Stimulated activated CD4-positive, alpha-beta T cell treated with anti-CD3 and anti-CD28 coated beads, Interleukin-4, amount 100 ng/mL, for 4 hours (primary cell): ENCODE measurements around the gene ATG4C.
"Not testable (repeated sequence)": the region's sequence is repeated elsewhere in the genome, so short reads cannot be mapped to it uniquely, and the experiment has no call there.

Experiments
- DNase-seq, 2 experiments: peaks; one replicate each; pipeline ENCODE4 v3.0.0-alpha.2; 2020

ATG4C gene

DNA sequence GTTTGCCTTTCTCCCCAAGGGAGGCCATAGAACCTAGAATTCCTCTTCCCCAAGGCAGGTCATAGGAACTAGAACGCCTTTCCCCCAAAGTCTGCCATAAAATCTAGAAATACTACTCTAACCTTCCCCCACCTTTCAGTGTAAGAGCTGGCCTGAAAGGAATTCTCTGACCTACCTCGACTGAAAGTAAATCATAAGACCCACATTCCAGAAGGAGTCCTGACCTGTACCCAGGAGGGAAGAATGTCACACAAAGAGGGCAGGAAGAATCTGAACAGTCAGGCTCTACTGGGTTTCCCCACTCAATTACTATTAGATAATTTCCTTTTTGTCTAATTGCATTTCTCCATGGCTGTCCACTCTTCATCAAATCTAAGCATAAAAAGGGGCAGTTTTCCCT is 5.7 kb upstream of the ATG4C start:
- DNase-seq = no peak

DNA sequence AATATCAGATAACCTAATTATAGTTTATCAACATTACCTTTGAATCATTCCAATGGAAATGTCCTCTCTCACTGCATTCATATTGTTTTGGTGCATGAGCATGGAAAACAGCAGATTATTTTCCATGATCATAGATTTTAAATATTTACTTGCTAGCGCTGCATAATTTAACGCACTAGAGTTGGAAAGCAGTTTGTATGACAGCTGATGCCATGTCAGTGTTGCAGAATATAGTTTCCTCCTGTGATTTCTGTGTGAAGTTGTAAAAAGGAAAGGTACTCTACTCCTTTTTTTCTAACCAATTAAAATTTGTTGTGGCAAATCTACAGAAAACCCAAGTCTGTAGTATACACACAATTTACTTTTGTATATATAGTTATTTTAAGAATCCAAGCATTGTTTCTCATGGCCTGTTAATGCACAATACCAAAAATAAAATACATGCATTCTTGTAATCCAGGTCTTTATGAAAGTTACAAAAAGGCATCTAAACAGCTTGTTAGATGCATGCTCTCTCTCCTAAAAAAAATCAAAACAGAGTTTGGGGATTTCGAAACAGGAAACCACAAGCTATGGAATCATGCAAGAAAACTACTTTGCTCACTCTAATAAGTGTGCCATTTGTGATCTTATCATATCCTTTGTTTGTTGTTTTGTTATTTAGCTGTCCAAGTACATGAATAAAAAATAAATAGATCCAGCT is 1.9 kb upstream of the ATG4C start:
- DNase-seq = no peak

DNA sequence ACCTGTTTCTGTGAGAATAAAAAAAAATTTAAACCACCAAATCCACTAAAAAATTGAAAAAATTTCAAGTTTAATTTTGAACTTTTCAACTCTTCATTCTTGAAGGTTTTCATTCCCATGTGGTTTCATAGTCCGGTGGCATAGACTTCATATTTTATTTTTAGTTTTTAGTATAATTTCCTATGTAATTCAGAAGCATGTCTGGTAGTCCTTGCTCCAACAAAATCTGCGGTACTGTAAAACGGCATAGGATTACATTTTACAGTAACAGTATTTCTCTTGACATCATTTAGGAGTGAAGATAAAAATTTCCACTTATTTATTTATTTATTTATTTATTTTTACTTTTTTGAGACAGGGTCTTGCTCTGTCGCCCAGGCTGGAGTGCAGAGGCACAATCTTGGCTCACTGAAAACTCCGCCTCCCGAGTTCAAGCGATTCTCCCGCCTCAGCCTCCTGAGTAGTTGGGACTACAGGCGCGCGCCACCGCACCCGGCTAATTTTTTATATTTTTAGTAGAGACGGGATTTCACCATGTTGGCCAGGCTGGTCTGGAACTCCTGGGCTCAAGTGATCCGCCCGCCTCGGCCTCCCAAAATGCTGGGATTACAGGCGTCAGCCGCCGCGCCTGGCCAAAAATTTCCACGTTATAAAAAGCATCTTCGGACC is 1.3 kb upstream of the ATG4C start:
- DNase-seq = not testable (repeated sequence)

GRCh38 chr1:62784509-62785365 is 805 bp downstream of the ATG4C start:
- DNase-seq = no peak

GRCh38 chr1:62790716-62791115 is 6.8 kb downstream of the ATG4C start:
- no peak for DNase-seq

DNA sequence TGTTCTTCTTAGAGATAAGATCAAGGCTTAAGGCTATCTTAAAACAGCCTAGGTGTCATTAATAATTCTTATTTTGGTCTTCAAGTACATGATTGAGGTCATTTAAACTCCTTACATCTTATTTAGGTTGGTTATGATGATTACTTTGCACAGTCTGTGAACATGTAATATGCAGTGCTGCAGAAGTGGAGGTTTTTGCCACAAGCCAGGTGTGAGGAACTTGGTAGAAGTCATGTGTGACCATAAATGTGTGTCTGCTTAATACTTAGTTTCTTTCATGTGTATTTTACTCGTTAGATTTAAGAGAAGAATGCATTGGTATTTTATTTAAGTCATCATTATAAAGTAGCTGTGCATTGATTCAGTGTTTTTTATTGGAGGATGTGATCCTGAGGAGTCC is 10.1 kb downstream of the ATG4C start:
- DNase-seq = no peak

GRCh38 chr1:62796221-62796620 is 12.3 kb downstream of the ATG4C start:
- no peak for DNase-seq

DNA sequence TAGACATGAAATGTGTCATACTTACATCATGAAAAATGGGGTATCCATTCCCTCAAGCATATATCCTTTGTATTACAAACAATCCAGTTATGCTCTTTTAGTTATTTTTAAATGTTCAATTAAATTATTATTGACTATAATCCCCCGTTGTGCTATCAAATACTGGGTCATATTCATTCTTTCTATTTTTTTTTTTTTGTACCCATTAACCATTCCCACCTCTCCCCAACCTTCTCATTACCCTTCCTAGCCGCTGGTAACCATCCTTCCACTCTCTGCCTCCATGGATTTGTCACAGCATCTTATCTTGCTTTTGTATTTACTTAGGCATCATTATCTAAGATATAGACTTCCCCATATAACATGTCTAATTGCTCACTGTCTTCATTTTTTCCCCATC is 15.8 kb downstream of the ATG4C start:
- no peak for DNase-seq

DNA sequence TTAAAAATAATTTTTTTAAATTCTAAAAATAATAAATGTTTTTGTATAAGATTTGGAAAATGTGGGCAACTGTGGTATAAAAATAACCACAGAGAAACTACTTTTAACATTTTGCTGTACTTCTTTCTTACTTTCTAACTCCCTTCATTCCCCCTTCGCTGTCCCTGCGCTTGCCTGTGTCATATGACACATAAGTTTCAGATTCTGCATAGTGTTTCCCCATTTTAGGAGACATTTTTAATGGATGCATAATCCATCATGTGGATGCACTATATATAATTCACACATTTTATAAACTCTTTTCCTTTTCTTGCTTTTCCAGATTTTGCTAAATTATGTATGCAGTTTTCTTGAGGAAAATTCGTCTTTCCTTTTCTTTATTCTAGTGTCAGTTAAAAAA is 16.3 kb downstream of the ATG4C start:
- no peak for DNase-seq

DNA sequence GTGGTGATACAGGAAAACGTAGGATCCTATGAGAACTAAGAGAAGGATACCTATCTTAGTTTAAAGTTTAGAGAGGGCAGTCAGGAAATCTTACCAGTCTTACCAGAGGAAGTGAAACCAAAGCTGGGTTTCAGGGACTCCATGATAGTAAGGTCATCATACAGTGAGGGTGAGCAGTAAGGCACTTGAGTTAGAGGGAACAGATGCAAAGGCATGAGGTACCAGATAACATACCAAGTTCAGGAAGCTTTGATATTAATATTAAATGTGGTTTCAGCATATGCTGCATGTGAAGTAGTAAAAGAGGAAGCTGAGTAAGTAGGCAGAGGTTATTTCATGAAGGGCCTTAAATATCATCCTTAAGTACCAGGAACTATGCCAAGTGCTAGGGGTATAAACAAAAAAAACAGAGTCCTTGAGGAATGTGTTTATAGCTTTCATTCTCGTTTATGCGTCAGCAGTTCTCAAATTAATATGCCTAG is 16.9 kb downstream of the ATG4C start:
- no peak for DNase-seq

GRCh38 chr1:62809788-62810187 is 25.9 kb downstream of the ATG4C start:
- no peak for DNase-seq

DNA sequence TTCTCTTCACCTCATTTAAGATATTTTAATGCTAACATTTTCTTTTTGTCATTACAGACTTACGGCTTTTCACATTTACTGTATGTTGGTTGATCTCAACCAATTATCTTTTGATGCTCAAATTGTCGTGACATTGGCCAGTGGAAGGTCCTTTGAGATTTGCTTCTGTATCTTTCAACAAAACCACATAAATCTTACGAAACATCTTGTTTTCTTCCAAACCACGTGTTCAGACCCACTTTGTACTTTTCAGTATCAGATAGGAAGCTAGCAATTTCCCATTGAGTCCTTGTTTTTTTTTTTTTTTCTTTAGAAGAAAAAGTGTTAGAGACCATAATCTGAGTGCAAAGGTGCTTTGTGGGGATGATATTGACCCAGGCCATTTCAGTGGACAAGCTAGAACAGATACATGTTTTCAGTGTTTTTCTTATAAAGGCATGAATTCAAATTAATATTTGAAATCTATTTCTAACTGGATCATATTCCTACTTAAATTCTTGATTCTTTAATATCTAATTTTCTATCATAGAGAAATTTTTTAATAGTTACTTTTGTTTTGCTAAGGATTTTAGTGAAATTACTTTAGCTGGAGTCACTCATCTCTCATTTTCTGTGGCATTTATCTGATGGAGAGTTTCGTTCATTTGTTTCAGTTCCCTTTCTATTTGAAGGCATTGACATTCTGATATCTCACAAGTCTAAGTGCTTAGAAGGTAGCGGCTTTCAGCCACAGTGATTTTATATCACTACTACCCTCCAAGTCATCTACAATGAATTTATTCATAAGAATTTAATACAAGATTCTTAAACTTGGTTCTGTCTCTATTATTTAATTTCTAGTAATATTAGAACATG is 26.7 kb downstream of the ATG4C start:
- DNase-seq = no peak

DNA sequence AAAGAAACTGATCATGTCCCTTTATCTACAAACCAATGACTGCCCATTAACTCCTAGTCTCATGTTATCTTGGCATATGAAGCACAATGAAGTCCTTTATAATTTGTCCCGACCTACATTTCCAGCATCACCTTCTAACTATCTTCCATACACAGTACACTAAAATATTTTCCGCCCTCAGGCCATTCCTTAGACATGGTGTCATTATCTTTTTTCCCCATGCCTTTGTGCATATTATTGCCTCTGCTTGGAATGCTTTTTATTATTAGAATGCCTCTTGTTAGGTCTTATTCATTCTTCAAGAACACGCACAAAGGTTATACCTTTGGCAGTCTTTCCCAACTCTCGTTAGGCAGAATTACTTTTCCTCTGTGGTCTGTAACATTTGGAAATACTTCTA is 39.6 kb downstream of the ATG4C start:
- DNase-seq = no peak

DNA sequence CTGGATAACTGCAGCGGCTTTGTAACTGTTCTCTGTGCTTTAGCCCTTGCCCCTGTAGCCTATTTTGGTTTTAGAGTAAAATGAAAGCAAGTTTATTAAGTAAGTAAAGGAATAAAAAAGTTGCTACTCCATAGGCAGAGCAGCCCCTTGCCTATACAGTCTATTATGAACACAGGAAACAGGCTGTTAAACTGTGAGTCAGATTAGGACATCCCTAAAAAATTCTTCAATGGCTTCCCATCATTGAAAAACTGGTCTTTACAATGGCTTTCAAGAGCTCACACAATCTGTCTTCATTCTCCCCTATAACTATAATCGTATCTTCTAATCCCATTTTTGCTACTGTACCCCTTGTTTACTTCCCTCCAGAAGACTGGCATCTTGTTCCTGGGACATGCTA is 43.0 kb downstream of the ATG4C start:
- no peak for DNase-seq

GRCh38 chr1:62827786-62828185 is 43.9 kb downstream of the ATG4C start:
- DNase-seq = not testable (repeated sequence)

DNA sequence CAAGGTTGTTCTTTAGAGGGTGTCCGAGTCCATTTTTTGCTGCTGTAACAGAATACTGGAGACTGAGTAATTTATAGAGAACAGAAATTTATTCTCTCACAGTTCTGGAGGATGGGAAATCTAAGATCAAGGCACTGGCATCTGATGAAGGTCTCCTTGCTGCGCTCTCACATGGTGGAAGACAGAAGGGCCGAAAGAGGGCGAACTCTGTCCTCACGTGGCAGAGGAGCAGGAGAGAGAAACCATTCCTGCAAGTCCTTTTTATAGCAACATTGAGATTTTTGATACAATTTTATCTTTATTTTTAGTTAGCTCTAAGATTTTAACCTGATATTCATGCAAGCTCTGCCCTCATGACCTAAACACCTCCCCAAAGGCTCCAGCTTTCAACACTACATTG is 48.3 kb downstream of the ATG4C start:
- DNase-seq = no peak

DNA sequence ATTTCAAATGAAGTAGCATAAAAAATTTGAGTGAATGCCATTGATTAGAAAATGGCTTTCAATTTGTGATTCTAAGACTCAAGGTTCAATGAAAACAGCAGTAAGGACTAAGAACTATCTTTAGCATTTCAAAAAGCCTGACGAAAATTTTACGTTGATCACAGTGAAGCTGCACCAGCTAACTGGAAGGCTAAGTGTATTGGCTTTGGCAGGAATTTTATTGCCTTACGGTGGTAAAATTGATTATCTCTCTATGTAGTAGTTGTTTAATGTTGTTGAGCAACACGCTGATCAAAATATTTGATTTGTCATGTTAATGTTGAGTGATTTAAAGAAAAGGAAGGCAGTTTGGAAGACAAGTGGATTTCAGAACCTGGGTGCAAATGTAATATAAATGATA is 49.6 kb downstream of the ATG4C start:
- DNase-seq = no peak

DNA sequence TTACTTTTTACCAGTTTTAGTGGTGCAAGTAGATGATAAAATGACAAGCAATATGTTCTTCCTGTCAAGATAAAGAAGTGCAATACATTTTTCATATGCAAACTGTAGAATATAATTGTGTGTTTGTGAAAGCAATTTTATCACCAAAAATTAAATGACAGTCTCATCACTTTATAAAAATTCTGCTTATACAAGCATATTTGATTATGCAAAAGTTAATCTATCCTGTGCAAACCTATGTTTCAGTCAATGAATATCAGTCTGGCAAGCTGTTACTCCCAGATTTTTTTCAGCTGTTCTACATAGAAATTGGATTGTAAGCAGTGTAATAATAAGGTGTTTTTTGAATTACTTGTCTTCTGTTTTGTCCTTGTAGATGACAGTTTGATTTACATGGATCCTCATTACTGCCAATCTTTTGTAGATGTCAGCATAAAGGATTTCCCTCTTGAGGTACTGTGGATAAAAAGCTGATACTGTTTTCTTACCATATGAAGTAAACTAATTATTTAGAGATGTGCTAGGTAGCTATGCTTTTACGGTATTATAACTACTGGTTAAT is 50.5 kb downstream of the ATG4C start:
- no peak for DNase-seq

DNA sequence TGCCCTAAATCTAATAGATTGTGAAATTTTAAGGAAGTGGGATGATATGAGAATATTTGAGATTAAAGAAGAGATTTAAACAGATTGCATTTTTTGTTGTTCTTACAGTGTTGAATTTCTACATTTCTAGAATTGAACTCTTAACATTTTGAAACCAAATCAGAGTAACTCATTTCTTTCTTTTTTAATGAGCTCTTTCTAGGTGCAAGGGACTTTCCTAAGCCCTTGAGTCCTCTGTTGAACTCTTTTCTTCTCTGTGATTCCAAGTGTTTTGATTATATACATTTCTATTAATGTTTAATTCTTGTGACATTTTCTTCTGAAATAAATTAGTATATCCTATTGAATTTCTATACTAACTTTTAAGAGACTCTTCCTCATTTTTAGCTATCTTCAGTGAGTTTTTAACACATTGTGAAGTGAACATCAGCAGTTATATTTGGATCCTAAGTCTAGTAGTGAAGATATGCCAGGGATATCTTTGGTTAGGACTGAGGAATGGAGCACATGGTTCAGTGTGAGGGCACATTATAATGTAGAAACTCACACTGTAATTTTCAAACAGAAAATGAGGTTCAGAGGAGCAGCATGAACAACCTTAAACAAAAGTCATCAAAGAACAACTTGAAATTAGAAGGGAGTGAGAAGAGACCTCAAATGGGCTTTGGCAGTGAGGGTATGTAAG is 53.1 kb downstream of the ATG4C start:
- DNase-seq = no peak

DNA sequence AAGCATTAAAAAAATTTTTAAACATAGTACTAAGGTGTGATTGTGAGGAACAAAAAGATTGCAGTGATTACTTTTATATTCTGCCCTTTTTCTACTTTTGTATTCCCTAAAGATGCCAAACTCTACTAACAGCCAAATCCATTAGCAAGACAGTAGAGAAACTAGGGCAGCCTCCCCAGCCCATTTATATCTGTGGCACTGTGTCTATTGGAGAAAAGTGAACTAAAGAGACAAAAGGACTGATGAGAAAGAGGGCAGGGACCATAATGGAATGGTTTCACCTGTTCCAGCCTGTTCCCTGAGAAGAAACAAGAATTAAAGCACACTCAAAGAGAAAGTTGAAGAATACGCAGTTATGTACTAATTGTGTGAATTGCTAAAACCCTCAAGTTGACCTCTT is 56.6 kb downstream of the ATG4C start:
- DNase-seq = no peak

DNA sequence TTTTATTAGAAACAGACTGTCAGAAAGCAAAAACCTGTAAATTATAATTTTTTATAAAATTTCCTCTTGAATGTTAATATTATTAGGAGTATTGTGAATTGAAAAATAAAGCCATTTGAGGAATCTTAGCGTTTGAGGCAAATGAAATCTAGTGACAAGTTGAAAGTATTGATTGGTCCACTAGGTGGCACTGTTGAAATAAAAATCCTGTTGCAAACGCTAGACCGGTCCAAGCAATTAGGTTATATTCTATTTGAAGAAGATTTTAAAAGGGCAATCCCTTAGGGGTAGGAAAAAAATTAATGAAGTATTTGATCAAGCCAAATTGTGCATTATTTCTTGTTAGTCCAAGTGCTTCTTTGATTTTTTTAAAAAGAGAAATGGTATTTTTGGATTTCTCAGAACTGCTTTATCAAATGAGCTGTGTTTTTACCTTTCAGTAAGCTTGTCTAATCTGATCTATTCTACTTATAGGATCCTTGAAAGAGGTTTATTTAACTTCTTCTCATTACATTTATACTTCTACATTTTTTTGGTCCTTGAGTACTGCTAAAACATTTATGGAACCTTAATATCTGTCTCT is 57.7 kb downstream of the ATG4C start:
- no peak for DNase-seq
